ENCODE results near the gene SF3B2.
"Not testable (repeated sequence)": the region's sequence is repeated elsewhere in the genome, so short reads cannot be mapped to it uniquely, and the experiment has no call there.

Gene SF3B2

DNA sequence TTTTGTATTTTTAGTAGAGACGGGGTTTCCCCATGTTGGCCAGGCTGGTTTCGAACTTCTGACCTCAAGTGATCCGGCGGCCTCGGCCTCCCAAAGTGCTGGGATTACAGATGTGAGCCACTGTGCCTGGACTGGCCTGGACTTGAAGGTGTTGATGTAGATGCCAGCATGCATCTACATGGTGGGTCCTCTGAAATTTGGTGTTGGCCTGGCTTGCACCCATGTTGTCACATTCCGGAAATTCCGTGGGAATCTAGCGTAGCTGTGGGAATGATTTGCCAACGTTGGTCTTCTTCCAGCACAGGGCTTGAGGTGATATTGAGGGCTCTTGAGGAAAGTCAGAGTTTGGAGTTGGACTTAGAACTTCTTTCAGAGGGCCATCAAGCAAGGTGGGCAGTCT is 24.4 kb downstream of the SF3B2 start:
- no peak for DNase-seq

DNA sequence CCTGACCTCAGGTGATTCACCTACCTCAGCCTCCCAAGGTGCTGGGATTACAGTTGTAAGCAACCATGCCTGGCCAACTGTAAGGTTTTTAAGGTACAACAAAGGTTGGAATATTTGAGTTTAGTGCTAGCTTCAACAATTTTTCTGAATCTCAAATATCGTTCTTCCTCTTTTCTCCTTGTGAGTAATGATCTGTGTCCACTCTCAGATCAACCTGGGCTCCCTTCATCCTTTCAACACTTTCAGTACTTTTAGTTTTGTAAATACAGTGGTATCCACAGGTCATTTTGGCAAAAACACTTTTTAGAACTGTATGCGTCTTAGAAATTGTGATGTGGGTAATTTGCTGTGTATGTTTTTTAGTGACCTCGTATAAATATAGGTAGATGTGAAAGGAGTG is 25.8 kb downstream of the SF3B2 start:
- DNase-seq = no peak

DNA sequence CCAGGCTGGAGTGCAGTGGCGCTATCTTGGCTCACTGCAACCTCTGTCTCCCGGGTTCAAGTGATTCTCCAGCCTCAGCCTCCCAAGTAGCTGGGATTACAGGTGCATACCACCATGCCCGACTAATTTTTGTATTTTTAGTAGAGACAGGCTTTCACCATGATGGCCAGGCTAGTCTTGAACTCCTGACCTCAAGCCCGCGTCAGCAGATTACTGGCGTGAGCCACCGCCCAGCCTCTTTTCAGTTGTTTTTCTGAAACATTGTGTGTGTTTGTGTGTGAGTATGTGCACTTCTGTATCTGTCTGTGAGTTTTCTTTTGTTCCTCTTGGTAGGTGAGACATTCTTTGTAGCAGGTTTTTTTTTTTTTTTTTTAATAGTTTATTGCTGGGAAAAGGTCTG is 26.8 kb downstream of the SF3B2 start:
- DNase-seq = not testable (repeated sequence)

DNA sequence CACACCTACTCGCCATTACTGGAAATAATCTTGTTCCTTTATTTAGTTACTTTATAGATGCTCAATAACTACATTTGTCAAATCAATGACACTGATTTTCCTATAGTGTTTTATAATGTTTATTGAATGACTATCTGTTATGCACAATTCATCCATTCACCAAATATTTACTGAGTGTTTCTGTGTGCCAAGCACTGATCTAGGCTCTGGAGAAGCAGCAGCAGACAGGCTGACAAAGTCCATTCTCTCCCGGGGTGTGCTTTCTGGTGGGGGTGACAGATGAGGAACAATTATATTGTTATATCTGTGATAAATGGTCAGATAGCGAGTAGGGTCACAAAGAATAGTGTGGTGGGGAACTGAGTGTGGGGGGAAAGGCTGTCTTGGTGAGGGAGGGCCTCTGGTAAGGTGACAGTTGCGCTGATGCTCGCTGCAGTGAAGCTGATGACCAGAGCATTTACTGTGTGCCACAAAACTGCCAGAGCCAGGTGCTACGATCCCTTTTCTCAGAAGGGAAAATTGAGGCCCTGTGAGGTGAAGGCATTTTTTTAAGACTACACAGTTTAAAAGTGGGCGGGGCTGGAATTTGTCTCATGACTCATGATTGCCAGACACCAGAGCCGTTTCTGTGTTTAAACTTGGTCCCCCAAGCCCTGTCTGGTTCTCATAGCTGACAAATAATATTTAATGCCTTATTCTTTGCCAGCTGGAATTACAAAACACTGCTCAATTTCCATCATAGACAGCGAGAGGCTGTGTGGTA is 28.1 kb downstream of the SF3B2 start:
- no peak for DNase-seq

DNA sequence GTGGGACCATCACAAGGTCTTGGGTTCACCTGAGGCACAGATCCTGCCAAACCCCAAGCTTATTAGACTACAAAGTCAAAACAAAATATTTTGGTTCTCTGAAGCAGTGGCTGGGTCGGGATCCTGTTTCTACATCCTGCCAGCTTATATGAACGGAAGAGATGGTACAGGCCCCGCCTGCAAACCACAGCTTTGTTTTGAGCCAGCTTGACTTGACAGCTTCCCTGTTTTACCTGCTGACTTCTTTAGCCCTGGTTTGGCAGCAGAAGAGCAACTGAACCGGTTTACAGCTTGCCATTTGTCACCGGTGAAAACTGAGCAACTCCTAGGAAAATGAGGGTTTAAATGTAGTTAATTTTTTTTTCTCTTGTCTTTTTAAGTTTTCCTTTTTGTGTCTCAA is 29.3 kb downstream of the SF3B2 start:
- no peak for DNase-seq

DNA sequence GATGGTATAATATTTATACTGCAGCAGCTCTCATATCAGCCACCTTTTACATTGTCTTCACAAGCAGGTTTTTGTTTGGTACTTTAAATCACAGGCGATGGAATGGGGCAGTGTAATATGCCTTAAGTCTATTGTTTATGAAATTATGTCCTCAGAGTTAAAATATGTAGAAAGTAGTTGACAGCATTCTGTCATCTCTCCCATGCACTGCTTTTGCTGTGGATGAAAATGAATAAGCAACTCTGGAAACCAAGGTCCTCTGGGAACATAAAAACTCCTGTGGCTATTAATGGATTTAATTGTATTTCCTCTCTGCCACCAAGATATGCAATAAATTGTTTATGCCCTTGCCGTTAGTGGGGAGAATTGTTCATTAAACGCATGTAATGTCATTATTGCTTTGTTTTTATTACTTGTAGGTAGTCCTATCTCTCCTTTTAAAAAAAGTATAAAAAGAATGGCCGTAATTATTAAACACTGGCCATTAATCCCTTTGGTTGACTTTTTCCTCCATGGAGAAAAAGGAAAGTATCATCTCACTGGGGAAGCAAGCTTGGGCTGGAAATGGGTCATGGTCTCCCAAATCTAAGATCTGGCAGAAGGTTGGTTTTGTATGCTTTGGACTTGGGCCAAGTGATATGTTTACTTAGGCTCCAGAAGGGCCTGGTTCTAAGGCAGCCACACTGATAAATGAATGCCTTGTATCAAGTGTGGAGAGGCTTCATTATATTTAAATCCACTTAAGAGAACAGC is 31.0 kb downstream of the SF3B2 start:
- no peak for DNase-seq

DNA sequence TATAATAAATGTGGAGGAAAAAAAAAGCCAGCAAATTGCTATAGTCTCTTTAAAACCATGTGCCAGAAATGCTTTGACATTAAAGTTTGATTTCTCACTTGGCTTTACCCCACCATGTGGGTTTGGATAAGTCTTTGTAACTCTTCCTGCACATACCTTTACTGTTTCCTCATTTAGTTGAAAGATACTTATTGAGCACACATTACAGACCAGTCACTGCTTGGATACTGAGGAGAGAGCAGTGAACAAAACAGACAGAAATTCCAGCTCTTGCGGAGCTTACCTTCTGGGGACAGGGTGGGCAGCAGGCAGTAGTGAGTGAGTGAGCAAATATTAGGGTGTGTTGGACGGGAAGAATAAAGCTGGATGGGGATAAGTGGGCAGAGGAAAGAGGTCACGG is 31.6 kb downstream of the SF3B2 start:
- DNase-seq = no peak

DNA sequence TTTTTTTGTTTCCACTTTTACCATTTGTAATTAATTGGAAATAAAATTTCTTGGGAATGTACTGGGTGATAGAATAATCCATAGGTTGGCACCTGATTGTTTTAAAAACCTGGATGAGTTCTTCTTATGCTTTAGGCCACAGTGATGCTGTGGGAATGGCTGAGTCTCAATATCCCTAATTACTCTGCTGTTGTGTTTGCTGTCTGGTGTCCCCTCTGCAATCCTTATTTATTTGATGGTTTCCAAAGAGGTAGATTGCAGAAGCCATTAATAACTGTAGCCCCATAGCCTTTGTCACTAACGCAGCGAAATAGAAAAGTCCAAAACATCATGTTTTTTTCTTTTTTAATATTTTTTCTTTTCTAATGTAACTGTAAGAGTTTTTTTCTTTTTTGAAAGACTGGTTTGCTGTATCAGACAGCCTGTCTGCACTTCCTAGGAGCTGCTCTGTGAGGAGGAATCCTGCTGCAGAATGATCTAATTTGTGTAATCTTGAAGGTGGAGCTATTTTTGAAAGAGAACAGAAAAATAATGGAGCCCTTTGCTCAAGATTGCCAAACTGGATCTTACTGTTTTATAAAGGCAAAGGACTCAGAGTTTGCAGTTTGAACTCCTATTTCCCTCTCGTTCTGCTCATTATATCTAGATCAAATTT is 32.8 kb downstream of the SF3B2 start:
- no peak for DNase-seq

DNA sequence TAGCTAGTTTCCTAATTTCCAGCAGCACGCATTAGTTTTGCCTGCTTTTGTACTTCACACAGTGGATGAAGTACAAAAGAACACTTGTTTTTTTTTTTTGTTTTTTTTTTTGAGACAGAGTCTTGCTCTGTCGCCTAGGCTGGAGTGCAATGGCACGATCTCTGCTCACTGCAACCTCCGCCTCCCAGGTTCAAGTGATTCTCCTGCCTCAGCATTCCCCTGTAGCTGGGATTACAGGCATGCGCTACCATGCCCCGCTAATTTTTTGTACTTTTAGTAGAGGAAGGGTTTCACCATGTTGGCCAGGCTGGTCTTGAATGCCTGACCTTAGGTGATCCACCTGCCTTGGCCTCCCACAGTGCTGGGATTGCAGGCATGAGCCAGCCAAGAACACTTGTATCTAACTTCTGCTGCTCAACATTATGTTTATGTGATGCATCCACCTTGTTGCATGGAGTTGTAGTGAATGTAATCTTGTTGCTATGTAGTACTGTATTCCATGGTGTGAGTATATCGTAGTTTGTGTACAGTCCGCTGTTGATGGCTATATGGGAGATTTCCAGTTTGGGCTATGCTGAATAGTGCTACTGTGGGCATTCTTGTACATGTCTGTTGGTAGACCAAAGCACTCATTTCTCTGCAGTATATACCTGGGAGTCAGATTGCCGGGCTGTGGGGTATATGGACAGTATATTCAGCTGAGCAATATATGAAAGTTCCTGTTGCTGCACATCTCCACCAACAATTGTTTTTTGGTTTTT is 35.2 kb downstream of the SF3B2 start:
- no peak for DNase-seq

DNA sequence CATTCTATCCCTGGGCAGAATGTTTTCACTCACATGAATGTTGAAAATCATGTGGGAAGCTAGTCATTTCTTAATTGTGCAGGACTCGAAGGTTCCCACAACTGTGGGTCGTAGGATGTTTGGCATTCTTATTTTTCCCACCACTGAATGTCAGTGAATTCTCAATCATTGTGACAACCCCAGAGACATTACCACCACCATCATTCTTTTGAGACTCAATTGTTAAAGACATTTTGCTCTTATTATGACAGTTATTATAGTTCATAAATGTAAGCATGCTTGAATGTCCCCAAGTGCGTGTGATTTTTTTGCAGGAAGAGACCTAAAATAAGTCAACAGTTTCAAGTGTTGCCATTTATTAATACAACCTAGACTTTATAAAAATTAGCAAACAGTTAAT is 36.9 kb downstream of the SF3B2 start:
- no peak for DNase-seq

DNA sequence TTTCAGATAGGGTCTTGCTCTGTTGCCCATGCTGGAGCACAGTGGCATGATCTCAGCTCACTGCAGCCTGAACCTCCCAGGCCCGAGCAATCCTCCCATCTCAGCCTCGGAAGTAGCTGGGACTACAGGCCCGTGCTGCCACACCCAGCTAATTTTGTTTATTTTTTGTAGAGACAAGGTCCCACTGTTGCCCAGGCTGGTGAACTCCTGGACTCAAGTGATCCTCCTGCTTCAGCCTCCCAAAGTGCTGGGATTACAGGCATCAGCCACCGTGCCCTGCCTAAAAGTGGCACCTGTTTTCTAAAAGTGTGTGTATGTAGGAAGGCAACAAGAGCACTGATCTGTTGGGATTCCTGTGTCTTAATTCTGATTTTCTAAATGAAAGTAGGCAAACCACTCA is 38.1 kb downstream of the SF3B2 start:
- no peak for DNase-seq

DNA sequence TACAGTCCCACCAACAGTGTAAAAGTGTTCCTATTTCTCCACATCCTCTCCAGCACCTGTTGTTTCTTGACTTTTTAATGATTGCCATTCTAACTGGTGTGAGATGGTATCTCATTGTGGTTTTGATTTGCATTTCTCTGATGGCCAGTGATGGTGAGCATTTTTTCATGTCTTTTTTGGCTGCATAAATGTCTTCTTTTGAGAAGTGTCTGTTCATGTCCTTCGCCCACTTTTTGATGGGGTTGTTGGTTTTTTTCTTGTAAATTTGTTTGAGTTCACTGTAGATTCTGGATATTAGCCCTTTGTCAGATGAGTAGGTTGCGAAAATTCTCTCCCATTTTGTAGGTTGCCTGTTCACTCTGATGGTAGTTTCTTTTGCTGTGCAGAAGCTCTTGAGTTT is 40.0 kb downstream of the SF3B2 start:
- not testable (repeated sequence) for DNase-seq

DNA sequence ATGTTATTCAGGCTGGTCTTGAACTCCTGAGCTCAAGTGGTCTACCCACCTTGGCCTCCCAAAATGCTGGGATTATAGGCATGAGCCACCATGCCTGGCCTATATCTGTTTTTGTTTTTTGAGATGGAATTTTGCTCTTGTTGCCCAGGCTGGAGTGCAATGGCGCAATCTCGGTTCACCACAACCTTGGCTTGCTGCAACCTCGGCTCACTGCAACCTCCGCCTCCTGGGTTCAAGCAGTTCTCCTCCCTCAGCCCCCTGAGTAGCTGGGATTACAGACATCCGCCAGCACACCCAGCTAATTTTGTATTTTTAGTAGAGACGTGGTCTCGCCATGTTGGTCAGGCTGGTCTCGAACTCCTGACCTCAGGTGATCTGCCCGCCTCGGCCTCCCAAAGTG is 47.6 kb downstream of the SF3B2 start:
- not testable (repeated sequence) for DNase-seq

DNA sequence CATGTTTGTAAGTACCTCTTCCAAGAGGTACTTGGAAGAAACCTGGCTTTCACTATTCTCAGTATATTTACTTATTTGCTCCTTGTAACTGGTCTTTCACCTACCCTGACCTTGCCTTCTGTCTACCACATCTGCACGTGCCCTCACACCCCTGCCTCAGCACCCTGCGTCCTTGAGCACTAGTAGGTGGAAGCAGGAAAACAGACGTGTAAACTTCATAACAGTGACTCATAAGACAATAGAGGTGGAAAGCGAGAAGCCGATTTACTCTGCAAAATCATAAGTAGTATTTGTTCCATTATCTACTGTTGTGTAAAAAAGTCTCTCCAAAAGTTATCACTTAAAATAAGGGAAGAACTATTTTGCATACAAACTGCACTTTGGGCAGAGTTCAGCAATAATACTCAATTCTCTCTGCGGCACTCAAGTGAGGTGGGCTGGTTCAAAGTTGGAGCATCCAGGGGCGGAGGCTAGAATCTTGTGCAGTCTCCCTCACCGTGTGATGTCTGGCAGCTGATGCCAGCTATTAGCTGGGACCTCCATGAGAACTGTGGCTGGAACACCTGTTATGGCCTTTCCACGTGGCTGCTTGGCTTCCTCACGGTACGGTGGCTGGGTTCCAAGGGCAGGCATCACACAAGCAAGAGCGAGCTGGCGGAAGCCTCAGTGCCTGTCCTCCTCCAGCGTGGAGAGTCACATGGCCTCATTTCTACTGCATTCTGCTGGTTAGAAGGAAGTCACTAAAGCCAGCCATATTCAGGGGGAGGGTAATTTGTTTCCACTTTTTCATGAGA is 48.3 kb downstream of the SF3B2 start:
- DNase-seq = peak; percentile 75

DNA sequence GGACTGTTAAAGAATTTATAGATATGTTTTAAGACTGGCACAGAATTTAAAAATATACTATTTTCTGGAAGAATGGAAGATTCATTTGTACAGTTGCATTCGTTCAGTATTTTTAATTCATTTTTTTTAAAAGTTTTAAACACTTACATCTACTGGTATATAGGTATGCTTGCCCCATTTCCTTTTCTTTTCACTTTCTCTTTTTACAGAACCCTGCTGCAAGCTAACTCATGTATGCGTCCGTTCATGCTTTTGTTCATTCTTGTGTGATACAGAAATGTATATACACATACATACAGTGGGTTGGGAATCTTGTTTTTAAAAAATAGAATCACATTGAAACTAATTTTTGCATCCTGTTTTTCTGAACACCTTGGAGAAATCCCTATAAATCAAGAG is 48.9 kb downstream of the SF3B2 start:
- no peak for DNase-seq

DNA sequence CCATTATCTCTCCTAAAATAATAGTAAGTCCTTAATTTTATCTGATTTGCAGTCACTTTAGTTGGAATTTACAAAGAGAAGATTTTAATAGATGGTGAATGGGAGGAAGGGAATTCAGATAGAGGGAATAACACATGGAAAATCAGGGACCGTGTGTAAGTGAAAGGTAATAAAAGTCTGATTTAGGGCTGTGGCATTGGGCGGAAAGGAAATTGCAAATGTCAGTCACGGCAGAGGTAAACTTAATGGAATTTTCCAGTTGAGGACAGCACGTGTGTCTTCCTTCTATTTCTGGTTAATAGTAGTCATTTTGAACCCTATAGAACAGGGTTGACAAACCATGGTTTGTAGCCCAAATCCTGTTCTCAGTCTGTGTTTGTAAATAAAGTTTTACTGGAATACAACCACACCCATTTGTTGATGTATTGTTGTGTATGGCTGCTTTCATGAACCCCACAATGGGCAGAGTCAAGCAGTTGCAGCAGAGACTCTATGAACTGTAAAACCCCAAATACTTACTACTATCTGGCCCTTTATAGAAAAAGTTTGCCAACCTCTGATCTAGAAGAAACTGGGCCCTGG is 52.0 kb downstream of the SF3B2 start:
- DNase-seq = no peak

DNA sequence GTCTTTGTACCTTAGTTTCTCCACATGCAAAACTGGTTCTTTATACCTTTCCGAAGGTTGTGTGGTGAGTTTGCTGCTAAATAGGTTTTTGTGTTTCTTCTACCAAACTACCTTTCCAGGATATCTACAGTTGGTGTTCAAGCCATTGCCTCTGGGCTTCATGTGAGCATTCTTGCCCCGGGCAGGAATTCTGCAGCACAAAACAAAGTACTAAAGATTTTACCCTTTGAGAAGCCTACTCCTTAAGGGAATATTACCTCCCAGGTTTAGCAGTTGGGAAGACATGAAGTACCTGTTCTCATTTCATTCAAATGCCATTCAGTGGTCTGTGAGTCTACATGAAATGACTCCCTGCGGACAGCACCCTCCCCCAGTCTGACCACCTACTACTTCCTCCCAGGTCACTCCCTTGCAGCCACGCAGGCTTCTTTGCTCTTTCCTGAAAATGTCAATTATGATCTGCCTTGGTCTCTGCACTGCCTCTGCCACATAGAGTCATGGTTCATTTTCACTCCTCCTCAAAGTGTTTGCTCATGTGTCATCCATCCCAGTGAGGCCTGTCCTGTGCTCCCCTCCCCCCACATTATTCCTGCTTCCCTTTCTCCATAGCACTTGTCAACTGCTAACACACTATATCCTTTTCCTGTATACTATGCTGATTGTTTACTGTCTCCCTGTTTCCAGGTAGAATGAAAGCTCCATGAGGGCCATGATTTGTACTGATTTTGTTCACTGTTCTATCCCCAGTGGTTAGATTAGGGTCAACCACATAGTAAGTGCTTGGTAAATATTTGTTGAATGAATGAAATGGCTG is 54.8 kb downstream of the SF3B2 start:
- DNase-seq = no peak

DNA sequence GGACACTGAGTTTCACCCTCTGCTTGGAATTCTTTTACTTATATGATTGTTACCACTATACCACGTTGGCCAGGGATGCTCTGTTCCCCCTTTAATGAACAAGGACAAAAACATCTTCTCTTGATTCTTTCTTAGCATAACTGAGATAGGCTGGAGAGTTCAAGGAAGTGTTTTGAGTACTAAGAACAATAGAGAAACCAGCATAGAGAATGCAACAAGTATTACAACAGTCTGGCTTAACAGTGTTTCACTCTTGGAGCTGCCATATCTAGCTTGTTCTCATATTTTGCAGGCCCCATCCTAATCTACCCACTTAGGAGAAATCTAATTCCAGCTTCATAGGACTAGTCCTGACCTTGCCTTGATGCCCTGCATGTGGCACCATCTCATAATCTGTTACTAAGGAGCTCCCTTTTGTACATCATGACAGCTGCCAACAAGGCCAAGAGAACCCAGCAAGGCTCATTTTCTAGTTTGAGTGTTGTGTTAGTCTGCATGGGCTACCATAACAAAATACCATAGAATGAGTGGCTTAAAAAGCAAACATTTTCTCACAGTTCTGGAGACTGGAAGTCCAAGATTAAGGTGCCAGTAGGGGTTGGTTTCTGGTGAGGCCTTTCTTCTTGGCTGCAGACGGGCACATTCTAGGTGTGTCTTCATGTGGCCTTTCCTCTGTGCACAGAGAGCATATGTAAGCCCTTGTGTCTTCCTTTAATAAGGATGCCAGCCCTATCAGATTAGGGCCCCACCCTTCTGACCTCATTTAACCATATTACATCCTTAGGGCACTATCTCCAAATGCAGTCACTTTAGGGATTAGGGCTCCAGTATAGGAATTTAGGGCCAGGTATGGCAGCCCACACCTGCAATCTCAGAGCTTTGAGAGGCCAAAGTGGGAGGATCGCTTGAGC is 55.7 kb downstream of the SF3B2 start:
- DNase-seq = no peak

DNA sequence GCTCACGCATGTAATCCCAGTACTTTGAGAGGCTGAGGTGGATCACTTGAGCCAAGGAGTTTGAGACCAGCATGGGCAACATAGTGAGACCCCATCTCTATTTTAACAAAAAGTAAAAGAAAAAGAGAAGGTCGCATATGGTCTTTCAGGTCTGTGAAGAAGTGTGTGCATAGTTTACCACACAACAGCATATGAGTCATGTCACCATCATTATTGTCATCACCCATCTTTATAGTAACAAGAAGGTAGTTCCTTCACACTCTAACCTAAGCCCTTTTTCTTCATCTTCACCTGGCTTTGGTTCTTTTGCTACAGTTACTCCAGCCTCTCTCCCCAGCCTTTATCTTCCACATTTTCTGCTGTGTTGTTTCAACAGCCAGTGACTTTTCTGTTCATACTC is 57.1 kb downstream of the SF3B2 start:
- no peak for DNase-seq

DNA sequence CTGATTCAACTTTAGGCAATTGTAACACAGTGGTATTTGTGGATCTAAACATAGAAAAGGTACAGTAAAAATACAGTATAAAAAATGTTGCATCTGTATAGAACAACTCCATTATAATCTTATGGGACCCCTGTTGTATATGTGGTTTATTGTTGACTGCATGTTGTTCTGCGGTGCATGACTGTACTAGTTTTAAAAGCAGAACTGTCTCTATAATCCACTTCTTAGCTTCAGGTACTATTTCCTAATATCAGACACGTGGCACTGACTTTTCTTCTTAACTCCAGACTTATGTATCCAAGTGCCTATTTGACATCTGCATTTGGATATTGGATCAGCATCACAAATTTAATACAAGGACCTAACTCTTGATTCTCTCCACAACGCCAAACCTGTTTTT is 59.0 kb downstream of the SF3B2 start:
- DNase-seq = no peak

Data from right hindlimb (tissue), 1 donor.